Adipose tissue (tissue), 3 donors: ENCODE data around the gene TMEM154. TPM values are rescaled to one million over a fixed set of nuclear protein-coding genes. Genes with fewer than 3 reads are reported as not detected.
"Not testable (repeated sequence)": the region's sequence is repeated elsewhere in the genome, so short reads cannot be mapped to it uniquely, and the experiment has no call there.

Experiments used
- H3K27ac ChIP-seq: one replicate; pipeline ENCODE4 v1.5.1; 2013; ENCODE audit warnings: low read depth, low read length
- whole genome bisulfite sequencing, 3 donors: extraction: QIAGEN DNeasy Blood & Tissue Kit; methylation state at CpG; one replicate each; pipeline ENCODE4 v1.1.7; 2013; 5-methylcytosine and 5-hydroxymethylcytosine counted together
- polyA plus RNA-seq, 3 donors: library from polyadenylated mRNA; stranded (reverse); fragments of 200-250 nt; gene quantifications; one replicate each; pipeline ENCODE4 v1.2.3, GENCODE V29; 2013
- donor health status: healthy with polysubstance abuse.
- donor health status: Bipolar disorder and iron deficiency.
- donor health status: healthy.

Gene TMEM154
- polyA plus RNA-seq, 3 donors, result 0.12 to 1.0 (median 0.98) TPM

GRCh38 chr4:152674359-152674758 lies 5.4 kb downstream of the TMEM154 start:
- no peak overlapping the region for H3K27ac ChIP-seq
- WGBS, 3 donors, result 77 to 85% (median 81%) methylated on average over 3 of the region's 3 CpGs

GRCh38 chr4:152673489-152673888 lies 6.3 kb downstream of the TMEM154 start:
- 91 to 93% (median 92%) methylated on average over 4 of the region's 4 CpGs for WGBS, 3 donors
- H3K27ac ChIP-seq, result no peak overlapping the region

GRCh38 chr4:152672206-152673092 lies 7.3 kb downstream of the TMEM154 start:
- 78 to 94% (median 93%) methylated on average over 4 of the region's 4 CpGs for WGBS, 3 donors
- no peak overlapping the region for H3K27ac ChIP-seq

GRCh38 chr4:152668338-152668964 lies 11.3 kb downstream of the TMEM154 start:
- WGBS, 3 donors, result 76 to 88% (median 84%) methylated on average over 11 of the region's 11 CpGs
- H3K27ac ChIP-seq, result no peak overlapping the region

GRCh38 chr4:152667781-152668180 lies 12.0 kb downstream of the TMEM154 start:
- 80 to 83% (median 82%) methylated on average over 3 of the region's 3 CpGs for WGBS, 3 donors

DNA sequence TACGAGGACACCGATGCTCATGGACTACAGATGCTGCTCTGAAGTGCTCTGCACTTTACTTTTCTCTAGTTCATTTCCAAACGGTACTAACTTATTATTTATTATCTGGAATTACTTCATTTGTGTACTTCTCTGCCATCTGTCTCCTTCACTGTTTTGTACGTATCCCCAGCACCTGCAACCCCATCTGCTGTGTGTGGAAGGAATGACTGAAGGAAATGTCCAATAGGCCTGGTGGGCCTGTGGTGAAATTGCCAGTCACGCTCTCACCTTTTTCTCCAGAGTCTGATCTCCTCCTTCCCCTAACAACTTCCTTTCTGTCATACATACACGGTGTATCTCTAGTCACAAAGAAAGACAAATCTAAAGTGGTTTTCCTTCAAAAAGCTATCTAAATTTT lies 12.9 kb downstream of the TMEM154 start:
- 65 to 79% (median 74%) methylated on average over 6 of the region's 6 CpGs for whole genome bisulfite sequencing, 3 donors
- no peak overlapping the region for H3K27ac ChIP-seq

More at GRCh38 chr4:152667781-152668180, 12.0 kb downstream of the TMEM154 start:
- H3K27ac ChIP-seq, result no peak overlapping the region

GRCh38 chr4:152665691-152666395 lies 14.0 kb downstream of the TMEM154 start:
- WGBS, 3 donors, result 71 to 95% (median 94%) methylated on average over 7 of the region's 7 CpGs
- H3K27ac ChIP-seq, result no peak overlapping the region

DNA sequence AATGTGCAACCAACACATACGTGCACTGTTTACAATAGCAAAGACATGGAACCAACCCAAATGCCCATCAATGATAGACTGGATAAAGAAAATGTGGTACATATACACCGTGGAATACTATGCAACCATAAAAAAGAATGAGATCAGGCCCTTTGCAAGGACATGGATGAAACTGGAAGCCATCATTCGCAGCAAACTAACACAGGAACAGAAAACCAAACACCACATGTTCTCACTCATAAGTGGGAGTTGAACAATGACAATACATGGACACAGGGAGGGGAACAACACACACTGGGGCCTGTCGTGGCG lies 15.8 kb downstream of the TMEM154 start:
- 62 to 84% (median 66%) methylated on average over 4 to 5 of the region's 5 CpGs for WGBS, 3 donors
- not testable (repeated sequence) for H3K27ac ChIP-seq

- H3K27ac ChIP-seq, result no peak overlapping the region
- 65 to 89% (median 68%) methylated on average over 6 of the region's 6 CpGs for WGBS, 3 donors
Observed at GRCh38 chr4:152663203-152664066, 16.4 kb downstream of the TMEM154 start.

DNA sequence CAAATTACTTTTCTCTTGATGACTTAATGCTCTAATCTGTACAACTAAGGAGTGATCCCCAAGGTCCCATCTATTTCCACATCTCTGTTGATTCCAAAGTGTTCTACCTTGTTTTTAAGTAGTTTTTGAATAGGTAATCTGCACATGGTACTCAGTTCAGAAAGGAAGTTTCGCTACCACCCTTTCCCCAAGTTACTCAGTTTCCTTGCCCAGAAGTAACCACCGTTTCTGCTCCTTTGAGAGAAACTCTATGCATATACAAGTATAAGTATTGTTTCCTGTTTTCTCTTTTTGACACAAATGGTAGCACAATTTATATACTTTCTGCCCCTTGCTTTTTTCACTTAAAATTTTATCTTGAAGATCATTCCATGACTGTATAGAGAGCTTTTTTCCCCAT lies 18.1 kb downstream of the TMEM154 start:
- WGBS, 3 donors, result 63 to 79% (median 66%) methylated on average over 2 of the region's 2 CpGs
- no peak overlapping the region for H3K27ac ChIP-seq

GRCh38 chr4:152660526-152660925 lies 19.3 kb downstream of the TMEM154 start:
- no peak overlapping the region for H3K27ac ChIP-seq
- 63 to 86% (median 81%) methylated on average over 5 of the region's 5 CpGs for WGBS, 3 donors

DNA sequence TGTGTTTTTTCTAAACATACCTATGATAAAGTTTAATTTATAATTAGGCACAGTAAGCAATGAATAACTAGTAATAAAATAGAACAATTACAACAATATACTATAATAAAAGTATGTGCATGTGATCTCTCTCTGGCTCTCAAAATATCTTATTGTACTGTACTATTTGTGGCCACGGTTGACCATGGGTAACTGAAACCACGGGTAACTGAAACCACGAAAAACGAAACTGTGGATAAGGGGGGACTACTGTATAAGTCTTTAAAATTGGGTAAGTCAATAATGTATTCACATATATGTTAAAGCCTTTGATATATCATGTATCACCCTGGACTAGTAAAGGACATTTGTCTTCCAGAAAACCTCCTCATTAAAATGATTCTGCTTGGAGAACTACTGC lies 20.0 kb downstream of the TMEM154 start:
- WGBS, 3 donors, result 53 to 84% (median 72%) methylated on average over 4 of the region's 4 CpGs

GRCh38 chr4:152657657-152658056 lies 22.1 kb downstream of the TMEM154 start:
- WGBS, 3 donors, result 84 to 93% (median 90%) methylated on average over 2 of the region's 2 CpGs
- H3K27ac ChIP-seq, result no peak overlapping the region

More for the DNA sequence above, 20.0 kb downstream of the TMEM154 start:
- no peak overlapping the region for H3K27ac ChIP-seq

GRCh38 chr4:152655272-152656129 lies 24.3 kb downstream of the TMEM154 start:
- 63 to 93% (median 86%) methylated on average over 7 of the region's 7 CpGs for WGBS, 3 donors
- H3K27ac ChIP-seq, result no peak overlapping the region

DNA sequence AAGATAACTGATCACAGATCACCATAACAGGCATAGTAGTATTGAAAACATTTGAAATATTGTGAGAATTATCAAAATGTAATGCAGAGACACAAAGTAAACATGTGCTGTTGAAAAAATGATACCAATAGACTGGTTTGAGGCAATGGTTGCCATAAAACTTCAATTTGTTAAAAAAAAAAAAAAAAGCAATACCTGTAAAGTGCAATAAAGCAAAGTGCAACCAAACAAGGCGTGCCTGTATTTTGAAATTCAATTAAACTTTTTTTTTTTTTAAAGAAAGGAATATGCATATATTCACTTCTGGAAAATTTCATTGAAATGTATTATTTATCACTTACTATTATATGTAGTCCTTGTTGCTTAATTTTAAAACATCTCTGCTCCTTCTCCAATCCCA lies 27.7 kb downstream of the TMEM154 start:
- WGBS, 3 donors, result 94 to 100% (median 98%) methylated on average over 1 of the region's 1 CpG
- H3K27ac ChIP-seq, result no peak overlapping the region

GRCh38 chr4:152651473-152652060 lies 28.2 kb downstream of the TMEM154 start:
- H3K27ac ChIP-seq, result no peak overlapping the region

DNA sequence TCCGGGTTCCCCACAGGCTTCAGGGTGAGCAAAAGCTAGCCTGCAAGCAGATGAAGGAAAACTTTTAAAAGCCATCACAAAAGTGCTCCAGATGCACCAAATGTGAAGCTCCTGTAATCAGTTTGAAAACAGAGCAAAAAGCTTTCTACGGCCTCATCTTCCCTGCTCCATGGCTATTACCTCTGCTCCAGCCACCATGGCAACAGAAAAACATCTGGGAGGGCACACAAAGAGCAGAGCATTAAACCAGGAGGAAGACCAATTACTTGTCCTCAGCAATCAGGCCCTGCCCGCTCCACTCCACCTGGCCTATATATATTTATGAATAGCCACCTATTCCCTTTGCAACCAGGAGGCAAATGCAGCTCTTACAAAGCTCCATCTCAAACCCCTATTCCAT lies 33.6 kb downstream of the TMEM154 start:
- H3K27ac ChIP-seq, result no peak overlapping the region
- 82 to 91% (median 84%) methylated on average over 3 of the region's 3 CpGs for WGBS, 3 donors
